Epithelial cell of esophagus (primary cell): ENCODE results near the gene TUBB3.
"Not testable (repeated sequence)": the region's sequence is repeated elsewhere in the genome, so short reads cannot be mapped to it uniquely, and the experiment has no call there.

Experiments used
- DNase-seq: peaks from one replicate; pipeline ENCODE4 v3.0.0; 2010; ENCODE audit warnings: low read depth
- H3K4me3 ChIP-seq: 2 replicates; pipeline ENCODE4 v1.5.1; 2011; ENCODE audit warnings: mild to moderate bottlenecking, low read length, control low read depth
- TF ChIP-seq, protein P1 (sequence below): IDR thresholded peaks from 2 replicates; pipeline ENCODE4 v1.5.1; 2011; ENCODE audit warnings: low read depth, mild to moderate bottlenecking, low read length, control low read depth, inconsistent platforms; ENCODE audit not compliant: insufficient read depth; ENCODE audit errors: missing control alignments

Gene TUBB3

DNA sequence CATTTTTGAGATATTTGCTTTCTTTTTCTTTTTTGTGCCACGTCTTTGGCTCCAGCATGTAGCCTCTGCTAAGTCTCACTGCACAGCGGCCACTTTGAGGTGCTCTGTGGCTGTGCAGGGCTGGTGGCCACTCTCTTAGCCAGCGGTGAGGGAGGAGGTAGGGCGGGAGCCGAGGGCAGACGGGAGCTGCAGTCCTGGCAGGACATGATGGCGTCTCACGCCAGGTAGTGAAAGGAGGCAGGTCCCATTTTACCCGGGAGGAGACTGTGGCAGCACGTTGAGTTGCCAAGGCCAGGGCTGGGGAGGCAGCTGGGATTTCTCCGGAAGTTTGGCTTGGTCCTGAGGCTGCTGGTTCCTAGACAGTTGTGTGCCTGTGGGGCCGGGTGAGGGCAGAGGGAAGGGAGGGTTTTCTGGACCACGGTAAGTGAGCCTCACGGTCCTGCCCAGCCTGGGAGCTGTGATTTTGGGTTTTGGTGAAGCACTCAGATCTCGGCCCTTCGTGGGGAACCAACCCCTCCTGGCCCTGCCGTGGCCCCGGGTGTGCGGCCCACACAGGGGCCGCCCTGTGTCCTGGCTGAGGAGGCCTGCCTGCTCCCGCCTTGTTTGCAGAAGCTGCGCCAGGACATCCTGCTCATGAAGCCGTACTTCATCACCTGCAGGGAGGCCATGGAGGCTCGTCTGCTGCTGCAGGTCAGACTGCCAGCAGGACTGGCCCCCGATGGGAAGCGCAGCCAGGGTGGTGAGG, 39.8 kb downstream of the TUBB3 start:
- TF ChIP-seq, protein P1, sequence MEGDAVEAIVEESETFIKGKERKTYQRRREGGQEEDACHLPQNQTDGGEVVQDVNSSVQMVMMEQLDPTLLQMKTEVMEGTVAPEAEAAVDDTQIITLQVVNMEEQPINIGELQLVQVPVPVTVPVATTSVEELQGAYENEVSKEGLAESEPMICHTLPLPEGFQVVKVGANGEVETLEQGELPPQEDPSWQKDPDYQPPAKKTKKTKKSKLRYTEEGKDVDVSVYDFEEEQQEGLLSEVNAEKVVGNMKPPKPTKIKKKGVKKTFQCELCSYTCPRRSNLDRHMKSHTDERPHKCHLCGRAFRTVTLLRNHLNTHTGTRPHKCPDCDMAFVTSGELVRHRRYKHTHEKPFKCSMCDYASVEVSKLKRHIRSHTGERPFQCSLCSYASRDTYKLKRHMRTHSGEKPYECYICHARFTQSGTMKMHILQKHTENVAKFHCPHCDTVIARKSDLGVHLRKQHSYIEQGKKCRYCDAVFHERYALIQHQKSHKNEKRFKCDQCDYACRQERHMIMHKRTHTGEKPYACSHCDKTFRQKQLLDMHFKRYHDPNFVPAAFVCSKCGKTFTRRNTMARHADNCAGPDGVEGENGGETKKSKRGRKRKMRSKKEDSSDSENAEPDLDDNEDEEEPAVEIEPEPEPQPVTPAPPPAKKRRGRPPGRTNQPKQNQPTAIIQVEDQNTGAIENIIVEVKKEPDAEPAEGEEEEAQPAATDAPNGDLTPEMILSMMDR: no peak

DNA sequence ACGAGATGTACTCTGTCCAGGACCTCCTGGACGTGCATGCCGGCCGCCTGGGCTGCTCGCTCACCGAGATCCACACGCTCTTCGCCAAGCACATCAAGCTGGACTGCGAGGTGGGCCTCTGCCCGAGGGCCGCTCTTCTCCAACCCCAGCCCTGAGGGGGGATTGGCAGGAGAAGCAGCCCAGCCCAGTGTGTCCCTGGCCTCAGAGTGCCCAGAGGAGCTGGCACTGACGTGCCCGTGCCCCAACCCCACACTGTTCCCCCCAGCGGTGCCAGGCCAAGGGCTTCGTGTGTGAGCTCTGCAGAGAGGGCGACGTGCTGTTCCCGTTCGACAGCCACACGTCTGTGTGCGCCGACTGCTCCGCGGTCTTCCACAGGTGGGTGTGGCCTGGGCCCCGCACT, 41.1 kb downstream of the TUBB3 start:
- TF ChIP-seq, protein P1: no peak
- H3K4me3 ChIP-seq: no peak overlapping the region
- no peak for DNase-seq

More for the DNA sequence above, 39.8 kb downstream of the TUBB3 start:
- no peak for DNase-seq
- H3K4me3 ChIP-seq: no peak overlapping the region

DNA sequence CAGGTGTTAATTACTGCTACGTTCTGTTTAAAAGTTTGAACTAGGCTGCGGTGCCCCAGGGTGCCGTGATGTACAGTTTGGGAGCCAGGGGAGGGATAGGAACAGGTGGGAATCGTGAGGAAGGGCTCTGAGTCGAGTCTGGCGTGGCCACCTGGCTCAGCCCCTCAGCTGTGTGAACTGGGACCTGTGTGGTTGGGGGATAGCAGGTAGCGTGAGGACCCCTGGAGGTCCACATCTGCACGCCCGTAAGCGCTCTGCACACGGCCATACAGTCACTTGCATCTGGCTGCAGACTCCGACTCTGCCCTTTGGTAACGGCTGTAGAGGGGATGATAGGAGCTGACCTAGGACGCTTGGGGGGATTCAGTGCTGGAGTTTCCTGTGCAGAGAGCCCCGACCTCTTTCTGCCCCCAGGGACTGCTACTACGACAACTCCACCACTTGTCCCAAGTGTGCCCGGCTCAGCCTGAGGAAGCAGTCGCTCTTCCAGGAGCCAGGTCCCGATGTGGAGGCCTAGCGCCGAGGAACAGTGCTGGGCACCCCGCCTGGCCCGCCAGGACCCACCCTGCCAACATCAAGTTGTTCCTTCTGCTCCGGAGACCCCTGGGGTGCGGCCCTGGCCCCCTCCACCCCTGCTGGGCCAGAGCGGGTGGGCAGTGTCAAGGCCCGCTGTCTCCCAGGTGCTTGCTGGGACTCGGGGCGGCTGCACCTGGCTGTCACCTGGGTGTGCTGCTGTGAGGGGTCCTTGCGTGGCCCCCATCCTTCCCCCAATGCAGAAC, 42.5 kb downstream of the TUBB3 start:
- no peak overlapping the region for H3K4me3 ChIP-seq
- DNase-seq: no peak
- TF ChIP-seq, protein P1: no peak

DNA sequence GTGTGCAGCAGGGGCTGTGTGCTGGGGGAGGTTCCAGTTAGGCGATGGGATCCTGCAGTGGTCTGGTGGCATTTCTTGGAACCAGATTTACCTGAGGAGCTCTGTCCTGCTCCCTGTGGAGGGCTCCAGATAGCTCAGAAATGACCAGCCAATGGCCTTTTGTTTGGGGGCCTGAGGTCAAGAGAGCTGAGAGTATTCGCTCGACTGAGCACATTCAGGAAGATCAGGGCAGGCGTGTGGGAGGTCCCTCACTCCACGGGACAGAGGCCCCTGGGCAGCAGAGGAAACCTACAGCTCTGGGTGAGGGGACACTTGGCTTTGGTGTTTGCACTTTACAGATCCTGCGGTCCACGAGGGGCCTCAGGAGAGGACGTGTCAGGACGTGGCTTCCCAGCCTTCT, 43.6 kb downstream of the TUBB3 start:
- no peak for DNase-seq
- H3K4me3 ChIP-seq: no peak overlapping the region
- TF ChIP-seq, protein P1: no peak

DNA sequence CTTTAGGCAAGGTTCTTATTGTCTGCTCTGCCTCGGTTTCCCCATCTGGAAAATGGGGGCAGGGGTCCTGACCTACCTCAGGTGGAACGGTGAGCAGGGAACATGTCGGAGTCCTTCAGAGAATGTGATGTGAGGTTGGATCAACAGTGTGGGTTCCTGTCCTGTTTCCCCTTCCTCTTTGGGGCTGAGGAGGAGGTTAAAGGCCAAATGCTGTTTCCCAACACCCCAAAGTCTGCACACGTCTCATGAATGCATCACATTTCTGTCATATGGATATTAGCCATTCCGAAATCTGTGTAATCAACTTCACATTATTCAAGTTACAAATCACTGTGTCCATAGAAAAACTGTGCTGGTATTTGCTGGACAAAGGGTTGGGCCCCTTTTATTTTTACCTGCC, 44.3 kb downstream of the TUBB3 start:
- DNase-seq, H3K4me3 ChIP-seq: not testable (repeated sequence)

DNA sequence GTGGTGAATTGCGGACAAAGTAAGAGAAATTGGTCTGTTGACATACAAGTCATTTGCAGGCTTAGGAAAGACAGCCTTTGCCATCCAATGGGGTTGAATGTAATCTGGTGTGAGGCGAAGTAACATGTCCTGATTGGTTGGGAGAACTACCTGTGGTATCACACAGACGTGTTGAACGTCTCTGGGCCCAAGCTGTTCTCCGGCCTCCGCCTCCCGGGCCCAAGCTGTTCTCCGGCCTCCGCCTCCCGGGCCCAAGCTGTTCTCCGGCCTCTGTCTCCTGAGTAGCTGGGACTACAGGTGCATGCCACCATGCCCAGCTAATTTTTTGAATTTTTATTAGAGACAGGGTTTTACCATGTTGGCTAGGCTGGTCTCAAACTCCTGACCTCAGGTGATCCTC, 44.9 kb downstream of the TUBB3 start:
- not testable (repeated sequence) for DNase-seq

DNA sequence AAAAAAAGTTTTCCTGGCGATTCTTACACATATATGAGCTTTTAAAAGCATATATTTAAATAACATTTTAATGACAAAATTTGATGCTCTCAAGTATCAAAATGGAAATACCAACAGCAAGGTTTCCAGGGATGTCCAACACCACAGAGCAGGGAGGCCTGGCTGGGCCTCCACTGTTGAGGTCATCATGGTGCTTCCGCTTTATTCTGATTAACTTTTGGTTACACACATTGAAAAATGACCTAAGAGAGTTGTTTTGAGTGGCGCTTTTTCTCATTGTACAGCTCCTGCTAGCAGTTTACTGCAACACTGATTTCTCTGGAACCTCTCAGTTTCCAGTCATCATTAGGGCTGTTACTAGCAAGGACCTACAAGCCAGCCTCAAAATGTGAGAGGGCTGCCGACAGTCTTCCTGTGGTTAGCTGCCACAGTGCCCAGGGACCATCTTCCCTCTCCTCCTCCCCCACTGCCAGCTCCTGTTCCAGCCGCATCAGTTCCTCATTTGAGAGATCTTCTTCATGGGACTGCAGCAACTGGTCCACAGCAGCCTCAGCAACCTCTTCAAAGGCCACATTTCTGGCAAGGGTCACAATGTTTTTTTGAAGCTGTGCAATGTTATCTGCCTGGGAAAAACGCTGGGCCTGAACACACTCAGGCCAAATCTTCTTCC, 46.7 kb downstream of the TUBB3 start:
- no peak for DNase-seq
- TF ChIP-seq, protein P1: no peak
- H3K4me3 ChIP-seq: no peak overlapping the region

More for the DNA sequence above, 44.9 kb downstream of the TUBB3 start:
- H3K4me3 ChIP-seq: not testable (repeated sequence)
